ENCODE results near the gene MYL4. TPM values are rescaled to one million over a fixed set of nuclear protein-coding genes. Genes with fewer than 3 reads are reported as not detected.

Gene MYL4
- total RNA-seq, 4 donors from 2014 or later = 0.50 to 0.52 TPM; not detected in 2

GRCh38 chr17:47246120-47246519 lies 37.0 kb downstream of the MYL4 start:
- DNase-seq (ENCODE audit: extremely low spot score) = no peak
- no peak overlapping the region for H3K4me3 ChIP-seq
- H3K4me1 ChIP-seq = no peaks in the 10 kb centered on the region
- WGBS = 82% methylated on average over 2 of the region's 2 CpGs
- no peaks in the 10 kb centered on the region for H3K9me3 ChIP-seq
- intact Hi-C loops (cut with DNase I) = no loop called here
- no peaks in the 10 kb centered on the region for H3K36me3 ChIP-seq
- TF ChIP-seq CTCF (IDR thresholded peaks at IDR 0.05) (no peak), POLR2AphosphoS5 (IDR thresholded peaks at IDR 0.05) (no peak), EP300 (IDR thresholded peaks at IDR 0.05) (no peak), POLR2A (IDR thresholded peaks at IDR 0.05; ENCODE audit: low read depth) (no peak)
- no peaks in the 10 kb centered on the region for H3K27me3 ChIP-seq
- no peak overlapping the region for H3K27ac ChIP-seq (replicated peaks in 1 of 4)

- peaks cover 16 to 28% (median 27%) of the 10 kb centered on the region in 4 donors for H3K4me1 ChIP-seq
- TF ChIP-seq POLR2A (IDR thresholded peaks at IDR 0.05; ENCODE audit: low read depth) (no peak), CTCF (IDR thresholded peaks at IDR 0.05) (no peak), POLR2AphosphoS5 (IDR thresholded peaks at IDR 0.05) (no peak), EP300 (IDR thresholded peaks at IDR 0.05) (no peak)
- H3K9me3 ChIP-seq = no peaks in the 10 kb centered on the region
- DNase-seq (ENCODE audit: extremely low spot score) = no peak
- H3K27me3 ChIP-seq = peaks cover 0 to 5% (median 0%) of the 10 kb centered on the region in 4 donors
- intact Hi-C loops (cut with DNase I) = no loop called here
- no peak overlapping the region for H3K27ac ChIP-seq (replicated peaks in 1 of 4)
- H3K36me3 ChIP-seq = no peaks in the 10 kb centered on the region
- H3K4me3 ChIP-seq = no peak overlapping the region
- 92% methylated on average over 2 of the region's 2 CpGs for WGBS
These were observed 41.7 kb downstream of the MYL4 start for GRCh38 chr17:47250855-47251254.

GRCh38 chr17:47251421-47251940 lies 42.3 kb downstream of the MYL4 start:
- 100% methylated on average over 1 of the region's 1 CpG for WGBS
- intact Hi-C loops (cut with DNase I) = no loop called here
- TF ChIP-seq CTCF (IDR thresholded peaks at IDR 0.05) (no peak), POLR2A (IDR thresholded peaks at IDR 0.05; ENCODE audit: low read depth) (no peak), EP300 (IDR thresholded peaks at IDR 0.05) (no peak), POLR2AphosphoS5 (IDR thresholded peaks at IDR 0.05) (no peak)

GRCh38 chr17:47252209-47252608 lies 43.1 kb downstream of the MYL4 start:
- TF ChIP-seq POLR2A (IDR thresholded peaks at IDR 0.05; ENCODE audit: low read depth) (no peak), POLR2AphosphoS5 (IDR thresholded peaks at IDR 0.05) (no peak), CTCF (IDR thresholded peaks at IDR 0.05) (no peak), EP300 (IDR thresholded peaks at IDR 0.05) (no peak)
- Histone ChIP-seq H3K27ac (replicated peaks in 1 of 4) (peak overlapping the region in 1 of 4 donors; percentile 87), H3K36me3 (no peaks in the 10 kb centered on the region), H3K4me1 (peaks cover 16 to 41% (median 40%) of the 10 kb centered on the region in 4 donors), H3K27me3 (peaks cover 0 to 5% (median 0%) of the 10 kb centered on the region in 4 donors), H3K9me3 (no peaks in the 10 kb centered on the region), H3K4me3 (no peak overlapping the region)
- 100% methylated on average over 1 of the region's 1 CpG for WGBS
- DNase-seq (ENCODE audit: extremely low spot score) = no peak
- intact Hi-C loops (cut with DNase I) = no loop called here

More at GRCh38 chr17:47251421-47251940, 42.3 kb downstream of the MYL4 start:
- Histone ChIP-seq H3K4me3 (no peak overlapping the region), H3K27me3 (peaks cover 0 to 5% (median 0%) of the 10 kb centered on the region in 4 donors), H3K4me1 (peaks cover 16 to 34% (median 33%) of the 10 kb centered on the region in 4 donors), H3K36me3 (no peaks in the 10 kb centered on the region), H3K9me3 (no peaks in the 10 kb centered on the region), H3K27ac (replicated peaks in 1 of 4) (no peak overlapping the region)
- DNase-seq (ENCODE audit: extremely low spot score) = no peak
